MM.1S (cell line): ENCODE results near the gene TRAP1.

Source experiments
- EZH2 ChIP-seq: fragments of 300-600 bp; sonication (generic); optimal IDR thresholded peaks from 2 replicates; pipeline ENCODE3; 2017; ENCODE audit warnings: low read depth, mild to moderate bottlenecking, antibody characterized with exemption, low read length, mixed read lengths
- TF ChIP-seq, protein P1 (sequence below): fragments of 300-600 bp; sonication (generic); IDR thresholded peaks from 2 replicates; pipeline ENCODE4 v1.5.1; 2016; ENCODE audit warnings: antibody characterized with exemption, low read length, mixed read lengths

DNA sequence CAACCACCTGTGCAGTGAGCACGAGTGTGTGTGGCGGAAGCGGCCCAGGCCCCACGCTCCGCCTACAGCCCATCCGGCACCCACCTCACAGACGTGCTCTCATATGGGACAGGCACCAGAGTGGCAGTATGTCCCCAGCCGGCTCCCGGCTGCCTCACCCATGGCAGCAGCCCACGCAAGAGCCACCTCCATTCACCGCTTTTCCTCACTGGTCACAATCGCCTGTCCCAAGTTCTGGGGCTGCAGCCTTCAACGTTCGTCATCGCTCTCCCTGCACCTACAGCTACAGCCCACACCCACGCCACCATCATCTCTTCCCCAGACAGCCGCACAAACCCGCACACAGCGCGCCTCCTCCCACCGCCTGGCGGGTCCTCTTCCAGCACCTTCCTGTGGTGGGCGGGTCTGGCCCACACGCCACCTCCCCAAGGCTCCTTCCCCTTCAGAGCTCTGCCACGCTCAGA, 17.5 kb upstream of the TRAP1 start:
- TF ChIP-seq, protein P1, sequence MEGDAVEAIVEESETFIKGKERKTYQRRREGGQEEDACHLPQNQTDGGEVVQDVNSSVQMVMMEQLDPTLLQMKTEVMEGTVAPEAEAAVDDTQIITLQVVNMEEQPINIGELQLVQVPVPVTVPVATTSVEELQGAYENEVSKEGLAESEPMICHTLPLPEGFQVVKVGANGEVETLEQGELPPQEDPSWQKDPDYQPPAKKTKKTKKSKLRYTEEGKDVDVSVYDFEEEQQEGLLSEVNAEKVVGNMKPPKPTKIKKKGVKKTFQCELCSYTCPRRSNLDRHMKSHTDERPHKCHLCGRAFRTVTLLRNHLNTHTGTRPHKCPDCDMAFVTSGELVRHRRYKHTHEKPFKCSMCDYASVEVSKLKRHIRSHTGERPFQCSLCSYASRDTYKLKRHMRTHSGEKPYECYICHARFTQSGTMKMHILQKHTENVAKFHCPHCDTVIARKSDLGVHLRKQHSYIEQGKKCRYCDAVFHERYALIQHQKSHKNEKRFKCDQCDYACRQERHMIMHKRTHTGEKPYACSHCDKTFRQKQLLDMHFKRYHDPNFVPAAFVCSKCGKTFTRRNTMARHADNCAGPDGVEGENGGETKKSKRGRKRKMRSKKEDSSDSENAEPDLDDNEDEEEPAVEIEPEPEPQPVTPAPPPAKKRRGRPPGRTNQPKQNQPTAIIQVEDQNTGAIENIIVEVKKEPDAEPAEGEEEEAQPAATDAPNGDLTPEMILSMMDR, result no peak
- TF ChIP-seq EZH2, result no peak
